B cell (primary cell): ENCODE data around the gene NPPA. TPM values are rescaled to one million over a fixed set of nuclear protein-coding genes. Genes with fewer than 3 reads are reported as not detected.

ENCODE experiments used
- ATAC-seq: fragments of 200-7000 bp; cut with Tn5 transposase; one replicate; pipeline ENCODE4 v1.10.0; 2021; ENCODE audit warnings: low read depth, mild to moderate bottlenecking, moderate number of reproducible peaks, moderate library complexity
- CTCF ChIA-PET: fragments of 350-600 bp; sonication (Branson Sonifier 250); formaldehyde crosslinking; loops from one replicate; lab custom pipeline; 2021; ENCODE audit warnings: antibody characterized with exemption, inconsistent platforms; lab: Charles Lee
- POLR2A ChIA-PET: fragments of 350-600 bp; sonication (Branson Sonifier 250); formaldehyde crosslinking; loops from one replicate; lab custom pipeline; 2021; ENCODE audit warnings: antibody characterized with exemption; lab: Charles Lee
- DNase-seq: peaks from one replicate; pipeline ENCODE4 v3.0.0; 2013
- H2AFZ ChIP-seq: 2 replicates; pipeline ENCODE4 v1.6.1; 2012; ENCODE audit warnings: mild to moderate bottlenecking, low read depth, low read length; ENCODE audit not compliant: insufficient read depth, poor library complexity, severe bottlenecking
- H3K27ac ChIP-seq, 2 donors: 1 replicate in 1 of 2; 2 replicates in 1 of 2; pipeline ENCODE4 v1.5.1; 2012 to 2013; ENCODE audit warnings: low read length in 2 of 2, mild to moderate bottlenecking in 2 of 2, moderate library complexity in 1 of 2
- H3K27me3 ChIP-seq, 4 experiments: fragments of 200-600 bp in 1 of 4; sonication (generic) in 1 of 4; replicated peaks in 1 of 4; 1 replicate in 2 of 4; 2 replicates in 2 of 4; pipeline versions ENCODE4 v1.6.1 to v1.7.0; 2013 to 2016; ENCODE audit warnings: low read length in 3 of 4, mild to moderate bottlenecking in 2 of 4, mixed read lengths in 1 of 4, moderate library complexity in 1 of 4; ENCODE audit not compliant: insufficient read depth in 4 of 4, control insufficient read depth in 3 of 4; ENCODE audit errors: control extremely low read depth in 1 of 4
- H3K36me3 ChIP-seq, 2 experiments: replicated peaks in 1 of 2; 1 replicate in 1 of 2; 2 replicates in 1 of 2; pipeline versions ENCODE4 v1.6.1 to v1.7.1; 2013; ENCODE audit warnings: low read length in 1 of 2; ENCODE audit not compliant: insufficient read depth in 2 of 2, control insufficient read depth in 1 of 2; ENCODE audit errors: control extremely low read depth in 1 of 2, extremely low read depth in 1 of 2
- H3K4me1 ChIP-seq, 2 donors: fragments of 200-600 bp in 1 of 2; sonication (generic) in 1 of 2; 1 replicate in 1 of 2; 2 replicates in 1 of 2; pipeline versions ENCODE4 v1.5.1 to v1.6.1; 2013 to 2017; ENCODE audit warnings: low read length in 2 of 2; ENCODE audit not compliant: control insufficient read depth in 2 of 2, insufficient read depth in 2 of 2
- H3K4me2 ChIP-seq: replicated peaks from 2 replicates; pipeline ENCODE3; 2012; ENCODE audit warnings: mild to moderate bottlenecking, low read depth, low read length; ENCODE audit not compliant: poor library complexity, severe bottlenecking
- H3K4me3 ChIP-seq, 5 experiments: fragments of 200-600 bp in 1 of 5; sonication (generic) in 1 of 5; 1 replicate in 3 of 5; 2 replicates in 2 of 5; pipeline versions ENCODE4 v1.5.1 to v1.7.0; 2011 to 2016; ENCODE audit warnings: low read length in 4 of 5, mild to moderate bottlenecking in 4 of 5, low read depth in 2 of 5, control low read depth in 1 of 5, moderate library complexity in 1 of 5; ENCODE audit not compliant: insufficient read depth in 1 of 5; ENCODE audit errors: control extremely low read depth in 1 of 5, extremely low read depth in 1 of 5
- H3K79me2 ChIP-seq: fragments of 200-600 bp; sonication (generic); one replicate; pipeline ENCODE4 v1.6.0; 2016; ENCODE audit warnings: low read length; ENCODE audit not compliant: control insufficient read depth, insufficient read depth
- H3K9ac ChIP-seq: fragments of 200-600 bp; sonication (generic); 2 replicates; pipeline ENCODE4 v1.6.1; 2017; ENCODE audit warnings: mild to moderate bottlenecking, low read length, moderate library complexity
- H3K9me3 ChIP-seq, 3 donors: one replicate each; pipeline versions ENCODE4 v1.6.1 to v1.7.1; 2013; ENCODE audit warnings: low read length in 2 of 3; ENCODE audit not compliant: control insufficient read depth in 2 of 3, insufficient read depth in 1 of 3; ENCODE audit errors: control extremely low read depth in 1 of 3
- H4K20me1 ChIP-seq: 2 replicates; pipeline ENCODE4 v1.6.0; 2012; ENCODE audit warnings: mild to moderate bottlenecking, low read length; ENCODE audit not compliant: insufficient read depth, control insufficient read depth, poor library complexity, severe bottlenecking
- H3K27ac Mint-ChIP-seq: one replicate; pipeline ENCODE4 v1.8.0; 2021; ENCODE audit warnings: mixed read lengths
- H3K27me3 Mint-ChIP-seq: one replicate; pipeline ENCODE4 v1.8.0; 2021; ENCODE audit warnings: mixed read lengths
- H3K4me1 Mint-ChIP-seq: one replicate; pipeline ENCODE4 v1.8.0; 2021; ENCODE audit warnings: mixed read lengths
- H3K4me3 Mint-ChIP-seq: one replicate; pipeline ENCODE4 v1.8.0; 2021; ENCODE audit warnings: mixed read lengths
- H3K9me3 Mint-ChIP-seq: one replicate; pipeline ENCODE4 v1.8.0; 2022; ENCODE audit warnings: mixed read lengths; ENCODE audit not compliant: insufficient read depth
- CTCF ChIP-seq: fragments of 200-600 bp; IDR thresholded peaks from one replicate; pipeline ENCODE4 v1.8.0; 2022; ENCODE audit warnings: antibody characterized with exemption, mild to moderate bottlenecking
- EZH2 ChIP-seq: IDR thresholded peaks from 2 replicates; pipeline ENCODE4 v1.6.1; 2012; ENCODE audit warnings: borderline replicate concordance, low read depth, mild to moderate bottlenecking, moderate library complexity, low read length; ENCODE audit not compliant: insufficient read depth, poor library complexity, severe bottlenecking
- WGBS: methylation state at CpG from one replicate; pipeline ENCODE4 v1.1.5; 2013; ENCODE audit warnings: missing lambda C conversion rate; ENCODE audit not compliant: insufficient coverage; 5-methylcytosine and 5-hydroxymethylcytosine counted together
- intact Hi-C: fragments of 100-400 bp; cut with micrococcal nuclease; formaldehyde crosslinking; loops from one replicate; pipeline ENCODE4 v1.10.0; 2022
- polyA plus RNA-seq: library from polyadenylated mRNA; depleted of rRNA; stranded (reverse); fragments of >200 nt; gene quantifications from 2 replicates; pipeline ENCODE4 v1.2.3, GENCODE V29; 2012
- total RNA-seq, 2 donors: library from RNA; stranded (reverse); fragments of 120-200 nt in 1 of 2; gene quantifications; 1 replicate in 1 of 2; 2 replicates in 1 of 2; pipeline versions ENCODE4 v1.2.3 to v1.2.4, GENCODE V29; 2013 to 2022

The NPPA gene
- total and polyA plus RNA-seq, 2 donors (not counting 1 experiment from before 2014, with no cell fraction given), result not detected

- no peaks in the 10 kb centered on the region for H4K20me1 ChIP-seq
- ChIA-PET CTCF (interaction anchor here (1.0 to 1.1 kb wide), 2 partner anchors 15 to 79 kb away, joined by 3 read pairs; no protein-coding TSS in a partner anchor), POLR2A (no interaction called here)
- intact Hi-C loops, result no loop called here
- H2AFZ ChIP-seq, result no peak overlapping the region
- no peaks in the 10 kb centered on the region for H3K27me3 Mint-ChIP-seq
- TF ChIP-seq EZH2, result no peak
- no peak for TF ChIP-seq CTCF
- H3K4me2 ChIP-seq, result no peak overlapping the region
- H3K9me3 ChIP-seq, result no peaks in the 10 kb centered on the region
- H3K4me3 Mint-ChIP-seq, result no peak overlapping the region
- H3K4me1 Mint-ChIP-seq, result peaks cover 40% of the 10 kb centered on the region
- peak overlapping the region; percentile 39 for H3K27ac Mint-ChIP-seq
- H3K4me3 ChIP-seq, result no peak overlapping the region
- DNase-seq (no peak), ATAC-seq (no peak)
- H3K27me3 ChIP-seq, result no peaks in the 10 kb centered on the region
- peaks cover 55% of the 10 kb centered on the region for H3K79me2 ChIP-seq
- no peaks in the 10 kb centered on the region for H3K9me3 Mint-ChIP-seq
- peaks cover 17 to 58% of the 10 kb centered on the region in 2 experiments for H3K36me3 ChIP-seq
- H3K27ac ChIP-seq, result peak overlapping the region in 1 of 2 donors; percentile 20
- H3K4me1 ChIP-seq, result peaks cover 35% of the 10 kb centered on the region in 2 donors
- H3K9ac ChIP-seq, result no peak overlapping the region
- 93% methylated on average over 12 of the region's 12 CpGs for WGBS
These were observed 30.4 kb downstream of the NPPA start for GRCh38 chr1:11817192-11817591.

GRCh38 chr1:11813021-11813420 is 34.6 kb downstream of the NPPA start:
- H3K9me3 Mint-ChIP-seq, result no peaks in the 10 kb centered on the region

More at GRCh38 chr1:11813021-11813420, 34.6 kb downstream of the NPPA start:
- H3K79me2 ChIP-seq, result peaks cover 87% of the 10 kb centered on the region
- ATAC-seq (no peak), DNase-seq (no peak)
- CTCF ChIA-PET, result interaction anchor here (0.6 kb wide), 1 partner anchor 545 kb away, joined by 4 read pairs; no protein-coding TSS in a partner anchor
- Mint-ChIP-seq H3K27me3 (no peaks in the 10 kb centered on the region), H3K4me3 (peak overlapping the region; percentile 23), H3K27ac (peak overlapping the region; percentile 86), H3K4me1 (peaks cover 61% of the 10 kb centered on the region)
- no CpG with 5 or more reads among the region's 5 CpGs for WGBS
- TF ChIP-seq CTCF (no peak), EZH2 (no peak)
- H4K20me1 ChIP-seq, result no peaks in the 10 kb centered on the region
- POLR2A ChIA-PET, result no interaction called here
- H3K36me3 ChIP-seq, result peaks cover 2 to 67% of the 10 kb centered on the region in 2 experiments
- H3K9me3 ChIP-seq, result no peaks in the 10 kb centered on the region
- H3K9ac ChIP-seq, result no peak overlapping the region
- H3K27ac ChIP-seq, result peak overlapping the region in 1 of 2 donors; percentile 91
- no peak overlapping the region for H2AFZ ChIP-seq
- intact Hi-C loops, result no loop called here
- no peaks in the 10 kb centered on the region for H3K27me3 ChIP-seq
- no peak overlapping the region for H3K4me2 ChIP-seq
- peaks cover 42 to 54% of the 10 kb centered on the region in 2 donors for H3K4me1 ChIP-seq
- H3K4me3 ChIP-seq, result no peak overlapping the region
